ENCODE results near the gene FBXO2. TPM values are rescaled to one million over a fixed set of nuclear protein-coding genes. Genes with fewer than 3 reads are reported as not detected.

The FBXO2 gene
- total RNA-seq, 1 experiment from 2014 or later, result 131 TPM

- Histone ChIP-seq H3K9me3 (ENCODE audit: control insufficient read depth, insufficient read depth, low read depth, low read length) (no peaks in the 10 kb centered on the region), H3K36me3 (ENCODE audit: control insufficient read depth, insufficient read depth, low read length) (no peaks in the 10 kb centered on the region), H3K4me1 (ENCODE audit: control insufficient read depth, insufficient read depth, low read length) (0 out of 2 replicates have a peak, but pooled peaks cover 2% of the 10 kb centered on the region), H3K4me3 (ENCODE audit: low read depth in 2 of 2, low read length in 2 of 2) (no peak overlapping the region), H3K27me3 (ENCODE audit: control insufficient read depth, insufficient read depth, low read length) (0 out of 2 replicates have a peak, but pooled peaks cover 2% of the 10 kb centered on the region), H3K27ac (ENCODE audit: low read length) (no peak overlapping the region)
- no TSS peak for BruUV-seq (replicated peaks)
- in situ Hi-C loops (cut with HindIII; ENCODE audit: low pct_unique_long_range_greater_than_20kb, low sequenced_read_pairs) (no loop called here), intact Hi-C loops (cut with micrococcal nuclease; ENCODE audit: unreplicated experiment) (no loop called here)
- TF ChIP-seq REST (IDR thresholded peaks at IDR 0.05; ENCODE audit: insufficient read depth in 1 of 2, low read depth in 2 of 2, low read length in 1 of 2), result no peak
- TF ChIP-seq SIN3A (IDR thresholded peaks at IDR 0.05; ENCODE audit: borderline replicate concordance, insufficient read depth, low read depth, low read length), result no peak
- TF ChIP-seq POLR2AphosphoS5 (IDR thresholded peaks at IDR 0.05; ENCODE audit: low read depth, low read length), result no peak
- TF ChIP-seq CTCF (IDR thresholded peaks at IDR 0.05), result no peak
- no peak for TF ChIP-seq TCF7L2 (IDR thresholded peaks at IDR 0.05; ENCODE audit: low read depth, low read length)
- POLR2A ChIA-PET, result no interaction called here
- DNase-seq (ENCODE audit: low read depth, low spot score) (no peak), ATAC-seq (no peak)
- CTCF ChIA-PET, result no interaction called here
Observed at GRCh38 chr1:11598461-11598860, 55.8 kb downstream of the FBXO2 start.

Other genes with a start within 250 kb of the FBXO2 start
- 1.1 TPM for gene DISP3, start 175.3 kb downstream of the FBXO2 start, total RNA-seq (2021; ENCODE audit: unreplicated experiment)
- 70.8 TPM for gene FBXO44, start 448 bp upstream of the FBXO2 start, total RNA-seq (2021; ENCODE audit: unreplicated experiment)
- gene FBXO6, start 9.8 kb upstream of the FBXO2 start, total RNA-seq (2021; ENCODE audit: unreplicated experiment), result 37.5 TPM
- 84.8 TPM for gene MAD2L2, start 26.7 kb upstream of the FBXO2 start, total RNA-seq (2021; ENCODE audit: unreplicated experiment)
- 0.13 TPM for gene DRAXIN, start 37.3 kb upstream of the FBXO2 start, total RNA-seq (2021; ENCODE audit: unreplicated experiment)
- 57.0 TPM for gene AGTRAP, start 81.7 kb upstream of the FBXO2 start, total RNA-seq (2021; ENCODE audit: unreplicated experiment)
- not detected for gene C1orf167, start 107.8 kb upstream of the FBXO2 start, total RNA-seq (2021; ENCODE audit: unreplicated experiment)
- gene MTHFR, start 151.5 kb upstream of the FBXO2 start, total RNA-seq (2021; ENCODE audit: unreplicated experiment), result 37.4 TPM
- 23.6 TPM for gene CLCN6, start 151.8 kb upstream of the FBXO2 start, total RNA-seq (2021; ENCODE audit: unreplicated experiment)
- gene NPPA, start 193.4 kb upstream of the FBXO2 start, total RNA-seq (2021; ENCODE audit: unreplicated experiment), result not detected
- gene NPPB, start 204.5 kb upstream of the FBXO2 start, total RNA-seq (2021; ENCODE audit: unreplicated experiment), result not detected